Measurements from ENCODE around the gene PTPRF.

DNA sequence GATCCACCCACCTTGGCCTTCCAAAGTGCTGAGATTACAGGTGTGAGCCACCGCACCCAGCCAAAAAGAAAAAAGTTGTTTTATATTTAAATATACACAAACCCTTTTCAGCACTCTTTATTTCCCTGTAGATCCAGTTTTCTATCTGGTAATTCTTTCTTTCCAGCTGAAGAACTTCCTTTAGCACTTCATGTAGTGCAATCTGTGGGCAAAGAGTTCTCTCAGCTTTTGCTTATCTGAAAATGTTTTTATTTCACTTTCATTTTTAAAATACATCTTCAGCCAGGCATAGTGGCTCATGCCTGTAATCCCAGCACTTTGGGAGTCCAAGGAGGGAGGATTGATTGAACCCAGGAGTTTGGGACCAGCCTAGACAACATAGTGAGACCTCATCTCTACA is 48.5 kb upstream of the PTPRF start:
- TF ChIP-seq, protein P1, sequence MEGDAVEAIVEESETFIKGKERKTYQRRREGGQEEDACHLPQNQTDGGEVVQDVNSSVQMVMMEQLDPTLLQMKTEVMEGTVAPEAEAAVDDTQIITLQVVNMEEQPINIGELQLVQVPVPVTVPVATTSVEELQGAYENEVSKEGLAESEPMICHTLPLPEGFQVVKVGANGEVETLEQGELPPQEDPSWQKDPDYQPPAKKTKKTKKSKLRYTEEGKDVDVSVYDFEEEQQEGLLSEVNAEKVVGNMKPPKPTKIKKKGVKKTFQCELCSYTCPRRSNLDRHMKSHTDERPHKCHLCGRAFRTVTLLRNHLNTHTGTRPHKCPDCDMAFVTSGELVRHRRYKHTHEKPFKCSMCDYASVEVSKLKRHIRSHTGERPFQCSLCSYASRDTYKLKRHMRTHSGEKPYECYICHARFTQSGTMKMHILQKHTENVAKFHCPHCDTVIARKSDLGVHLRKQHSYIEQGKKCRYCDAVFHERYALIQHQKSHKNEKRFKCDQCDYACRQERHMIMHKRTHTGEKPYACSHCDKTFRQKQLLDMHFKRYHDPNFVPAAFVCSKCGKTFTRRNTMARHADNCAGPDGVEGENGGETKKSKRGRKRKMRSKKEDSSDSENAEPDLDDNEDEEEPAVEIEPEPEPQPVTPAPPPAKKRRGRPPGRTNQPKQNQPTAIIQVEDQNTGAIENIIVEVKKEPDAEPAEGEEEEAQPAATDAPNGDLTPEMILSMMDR (IDR thresholded peaks at IDR 0.05; ENCODE audit: borderline replicate concordance, extremely low read depth, low read length, poor library complexity, severe bottlenecking): no peak
- TF ChIP-seq EZH2 (IDR thresholded peaks at IDR 0.05; ENCODE audit: borderline replicate concordance, low read depth, low read length, severe bottlenecking): no peak
